ENCODE results near the gene EXOC6B.

DNA sequence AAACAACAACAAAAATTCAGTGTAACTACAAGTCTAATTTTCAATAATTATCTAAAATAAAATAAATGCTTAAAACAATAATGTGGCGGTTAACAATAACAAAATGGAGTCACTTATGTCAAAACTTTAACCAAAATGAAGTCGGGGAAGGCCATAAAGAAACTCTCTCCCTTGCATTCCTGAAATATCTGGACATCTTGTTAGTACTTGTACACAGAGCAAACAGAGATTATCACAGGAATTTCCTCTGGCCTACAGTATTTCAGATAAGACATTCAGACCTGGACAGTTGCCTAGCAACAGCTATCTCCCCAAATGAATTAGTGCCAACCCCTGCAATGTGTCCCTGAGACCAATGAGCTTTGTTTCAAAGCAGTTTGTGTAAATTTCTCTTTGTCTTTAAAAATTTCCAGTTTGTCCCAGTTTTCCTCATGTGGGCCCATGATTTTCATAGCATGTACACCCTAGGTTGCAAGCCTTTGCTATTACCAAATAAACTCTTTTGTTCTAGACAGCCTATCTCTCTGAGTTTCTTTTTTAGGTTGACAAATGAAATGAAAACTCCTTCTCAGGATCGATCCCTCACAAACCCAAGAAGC, 68.6 kb downstream of the EXOC6B start:
- no peak for TF ChIP-seq CTCF (IDR thresholded peaks at IDR 0.05)
- TF ChIP-seq POLR2A (IDR thresholded peaks at IDR 0.05): no peak
- TF ChIP-seq POLR2AphosphoS5 (IDR thresholded peaks at IDR 0.05): no peak
